HepG2 (cell line): ENCODE data around the gene WNK2. TPM values are rescaled to one million over a fixed set of nuclear protein-coding genes. Genes with fewer than 3 reads are reported as not detected.

Experiments used
- ATAC-seq: fragments of 200-7000 bp; cut with Tn5 transposase; 3 replicates; pipeline ENCODE4 v1.9.1; 2020; ENCODE audit warnings: mild to moderate bottlenecking, moderate library complexity
- BruUV-seq: library from RNA; stranded (reverse); fragments of 400-500 nt; replicated peaks from 2 replicates; lab custom pipeline; 2021; lab: Mats Ljungman, UMichigan
- CTCF ChIA-PET: fragments of 300-600 bp; formaldehyde crosslinking; extraction: SDS; loops from one replicate; lab custom pipeline; 2021; ENCODE audit warnings: low total read pairs, inconsistent platforms, low intra/inter-chr PET ratio; lab: Yijun Ruan, JAX
- POLR2A ChIA-PET: fragments of 350-600 bp; sonication (Branson Sonifier 250); formaldehyde crosslinking; loops from one replicate; lab custom pipeline; 2020; ENCODE audit warnings: antibody characterized with exemption, inconsistent platforms; lab: Yijun Ruan, JAX
- DNase-seq: peaks from one replicate; pipeline ENCODE4 v3.0.0-alpha.2; 2015; ENCODE audit warnings: low spot score
- FAIRE-seq: peaks from 3 replicates; lab custom pipeline; 2011; peaks lifted over from hg19 to GRCh38; lab: Jason Lieb, UNC
- H2AFZ ChIP-seq: one replicate; pipeline ENCODE4 v1.6.1; 2011; ENCODE audit warnings: low read length, inconsistent platforms
- H3K27ac ChIP-seq: fragments of 300-600 bp; 3 replicates; pipeline ENCODE4 v1.8.0; 2011; ENCODE audit warnings: mixed run types, mild to moderate bottlenecking, mixed read lengths, low read length, inconsistent platforms; ENCODE audit not compliant: insufficient read depth; ENCODE audit errors: extremely low read length
- H3K27me3 ChIP-seq, 2 experiments: fragments of 200-600 bp in 1 of 2; 2 replicates in 1 of 2; 3 replicates in 1 of 2; pipeline versions ENCODE4 v1.6.0 to v1.8.0; 2011; ENCODE audit warnings: low read length in 2 of 2, mild to moderate bottlenecking in 2 of 2, moderate library complexity in 2 of 2, inconsistent platforms in 1 of 2; ENCODE audit not compliant: insufficient read depth in 2 of 2, control insufficient read depth in 1 of 2
- H3K36me3 ChIP-seq, 2 experiments: fragments of 200-600 bp in 1 of 2; replicated peaks in 1 of 2; 2 replicates in 1 of 2; 3 replicates in 1 of 2; pipeline versions ENCODE4 v1.5.1 to v1.8.0; 2011; ENCODE audit warnings: low read length in 2 of 2, inconsistent platforms in 1 of 2; ENCODE audit not compliant: insufficient read depth in 2 of 2, control insufficient read depth in 1 of 2
- H3K4me1 ChIP-seq: 2 replicates; pipeline ENCODE4 v1.5.1; 2012; ENCODE audit warnings: low read length, inconsistent platforms; ENCODE audit not compliant: insufficient read depth
- H3K4me2 ChIP-seq: 2 replicates; pipeline ENCODE4 v1.6.0; 2011; ENCODE audit warnings: low read depth, low read length, inconsistent platforms
- H3K4me3 ChIP-seq, 3 experiments: fragments of 200-600 bp in 1 of 3; sonication (generic), shearing (Covaris generic) in 1 of 3; replicated peaks in 1 of 3; 2 replicates each; pipeline ENCODE4 v1.5.1; 2011 to 2016; ENCODE audit warnings: low read length in 3 of 3, inconsistent platforms in 2 of 3, low read depth in 2 of 3, mild to moderate bottlenecking in 2 of 3, control low read depth in 1 of 3, mixed read lengths in 1 of 3; ENCODE audit not compliant: insufficient read depth in 1 of 3
- H3K79me2 ChIP-seq: one replicate; pipeline ENCODE4 v1.6.1; 2011; ENCODE audit warnings: low read length, inconsistent platforms; ENCODE audit not compliant: insufficient read depth
- H3K9ac ChIP-seq: 2 replicates; pipeline ENCODE4 v1.6.0; 2011; ENCODE audit warnings: mild to moderate bottlenecking, low read depth, low read length, inconsistent platforms; ENCODE audit not compliant: insufficient read depth
- H3K9me3 ChIP-seq: 2 replicates; pipeline ENCODE4 v1.5.1; 2012; ENCODE audit warnings: mild to moderate bottlenecking, low read length
- H4K20me1 ChIP-seq: 2 replicates; pipeline ENCODE4 v1.6.0; 2011; ENCODE audit warnings: inconsistent platforms, mild to moderate bottlenecking, low read length, moderate library complexity; ENCODE audit not compliant: insufficient read depth
- AGO2 ChIP-seq: fragments of 200-400 bp; formaldehyde crosslinking; optimal IDR thresholded peaks from 2 replicates; pipeline ENCODE3; 2017; ENCODE audit warnings: mild to moderate bottlenecking, low read depth, low read length, moderate library complexity
- ARID4A ChIP-seq: sonication (generic); formaldehyde crosslinking; IDR thresholded peaks from 2 replicates; pipeline ENCODE4 v1.5.0; 2020; ENCODE audit warnings: mild to moderate bottlenecking, missing genetic modification reagents, borderline replicate concordance
- ATF3 ChIP-seq: sonication (generic); formaldehyde crosslinking; IDR thresholded peaks from 2 replicates; pipeline ENCODE4 v1.4.0; 2020; ENCODE audit warnings: missing genetic modification reagents
- CHD2 ChIP-seq: IDR thresholded peaks from 2 replicates; pipeline ENCODE4 v1.6.1; 2011; ENCODE audit warnings: low read depth, low read length, improper control_type of control experiment
- E2F1 ChIP-seq: sonication (generic); formaldehyde crosslinking; IDR thresholded peaks from 2 replicates; pipeline ENCODE4 v1.5.0; 2020; ENCODE audit warnings: missing genetic modification reagents
- HBP1 ChIP-seq: IDR thresholded peaks from 2 replicates; pipeline ENCODE4 v1.6.1; 2016; ENCODE audit warnings: low read depth, control low read depth
- HINFP ChIP-seq: sonication (generic); formaldehyde crosslinking; IDR thresholded peaks from 2 replicates; pipeline ENCODE4 v1.4.0; 2020; ENCODE audit warnings: low read depth, mild to moderate bottlenecking, missing genetic modification reagents
- NCOA1 ChIP-seq: sonication (generic); formaldehyde crosslinking; IDR thresholded peaks from 2 replicates; pipeline ENCODE4 v1.9.0; 2021; ENCODE audit warnings: missing genetic modification reagents
- SALL1 ChIP-seq: sonication (generic); formaldehyde crosslinking; IDR thresholded peaks from 2 replicates; pipeline ENCODE4 v1.8.0; 2022; ENCODE audit warnings: mild to moderate bottlenecking, missing genetic modification reagents
- ZFX ChIP-seq: sonication (generic); formaldehyde crosslinking; IDR thresholded peaks from 2 replicates; pipeline ENCODE4 v1.4.0; 2020; ENCODE audit warnings: mild to moderate bottlenecking, low read depth, missing genetic modification reagents, moderate library complexity
- ZFY ChIP-seq: sonication (generic); formaldehyde crosslinking; IDR thresholded peaks from 2 replicates; pipeline ENCODE4 v1.4.0; 2020; ENCODE audit warnings: missing genetic modification reagents
- ZNF441 ChIP-seq: sonication (generic); formaldehyde crosslinking; IDR thresholded peaks from 2 replicates; pipeline ENCODE4 v1.7.0; 2021; ENCODE audit warnings: missing genetic modification reagents, borderline replicate concordance
- ZNF747 ChIP-seq: sonication (generic); formaldehyde crosslinking; IDR thresholded peaks from 2 replicates; pipeline ENCODE4 v1.8.1; 2023; ENCODE audit warnings: missing genetic modification reagents, mild to moderate bottlenecking, borderline replicate concordance
- WGBS: methylation state at CpG from one replicate; pipeline ENCODE4 v1.1.6; 2017; ENCODE audit warnings: low lambda C conversion rate; 5-methylcytosine and 5-hydroxymethylcytosine counted together
- in situ Hi-C: cut with HindIII; loops from 2 replicates; pipeline ENCODE4 v1.10.0; 2017; ENCODE audit warnings: low pct_unique_long_range_greater_than_20kb; ENCODE audit not compliant: extremely low pct_ligation_motif_present
- intact Hi-C: fragments of 100-400 bp; cut with micrococcal nuclease; formaldehyde crosslinking; loops from one replicate; pipeline ENCODE4 v1.10.0; 2022; ENCODE audit not compliant: unreplicated experiment
- polyA plus RNA-seq, 8 experiments: library from polyadenylated mRNA; depleted of rRNA in 3 of 8; stranded (reverse) in 7 of 8; unstranded in 1 of 8; fragments of >200 nt; fragmentation: Illumina TruSeq in 4 of 8; extraction: Trizol in 4 of 8; gene quantifications; 2 replicates each; pipeline versions ENCODE4 v1.2.1 to v1.2.3, GENCODE V29; 2011 to 2016; ENCODE audit warnings: low read depth in 4 of 8, missing spikeins in 1 of 8, mixed read lengths in 1 of 8; ENCODE audit not compliant: insufficient read depth in 1 of 8
- total RNA-seq, 5 experiments: library from RNA; depleted of rRNA; stranded (reverse); fragments of >200 nt; fragmentation: Illumina TruSeq; extraction: Trizol; gene quantifications; 2 replicates each; pipeline ENCODE4 v1.2.3, GENCODE V29; 2016; ENCODE audit warnings: low read depth in 1 of 5

The WNK2 gene
- total and polyA plus RNA-seq, 2 of the 13 experiments (the other 11 are each of a cell fraction or from before 2014, with no cell fraction given), result 10.5 to 12.0 TPM

- in situ Hi-C loops (no loop called here), intact Hi-C loops (no loop called here)
- Histone ChIP-seq H3K4me2 (peak overlapping the region; percentile 48), H3K9ac (no peak overlapping the region), H3K27ac (no peak overlapping the region), H3K79me2 (no peaks in the 10 kb centered on the region), H4K20me1 (no peaks in the 10 kb centered on the region), H3K36me3 (no peaks in the 10 kb centered on the region), H3K4me1 (peaks cover 65% of the 10 kb centered on the region), H3K4me3 (no peak overlapping the region), H3K27me3 (peaks cover 0 to 1% of the 10 kb centered on the region in 2 experiments; a peak in 1 of 5 replicates), H3K9me3 (no peaks in the 10 kb centered on the region), H2AFZ (no peak overlapping the region)
- CTCF ChIA-PET, result no interaction called here
- DNase-seq (no peak), ATAC-seq (no peak; the same call in 2 of the 3 replicates), FAIRE-seq (no peak)
- no TSS peak for BruUV-seq
- POLR2A ChIA-PET, result interaction anchor here (1.3 kb wide), 1 partner anchor 27 kb away, joined by 4 read pairs; no protein-coding TSS in a partner anchor
- 51% methylated on average over 12 of the region's 13 CpGs for WGBS
- TF ChIP-seq ARID4A (no peak; the same call in 1 of the 2 replicates), CHD2 (no peak), ZFX (peak; percentile 44; the same call in 1 of the 2 replicates), NCOA1 (CRISPR knock-in tag) (no peak), ATF3 (no peak), HBP1 (CRISPR knock-in tag) (peak; percentile 38; the same call in 1 of the 2 replicates), ZNF441 (0 out of 2 replicates have a peak, but pooled peaks have one; percentile 24), E2F1 (CRISPR knock-in tag) (no peak), HINFP (no peak), ZFY (CRISPR knock-in tag) (peak; percentile 45; the same call in 1 of the 2 replicates), AGO2 (no peak), SALL1 (CRISPR knock-in tag) (0 out of 2 replicates have a peak, but pooled peaks have one; percentile 16), ZNF747 (CRISPR knock-in tag) (no peak)
These were observed 142.7 kb downstream of the WNK2 start for GRCh38 chr9:93326654-93327053.
